ENCODE measurements around the gene TRAPPC12.
"Not testable (repeated sequence)": the region's sequence is repeated elsewhere in the genome, so short reads cannot be mapped to it uniquely, and the experiment has no call there.

Gene TRAPPC12

DNA sequence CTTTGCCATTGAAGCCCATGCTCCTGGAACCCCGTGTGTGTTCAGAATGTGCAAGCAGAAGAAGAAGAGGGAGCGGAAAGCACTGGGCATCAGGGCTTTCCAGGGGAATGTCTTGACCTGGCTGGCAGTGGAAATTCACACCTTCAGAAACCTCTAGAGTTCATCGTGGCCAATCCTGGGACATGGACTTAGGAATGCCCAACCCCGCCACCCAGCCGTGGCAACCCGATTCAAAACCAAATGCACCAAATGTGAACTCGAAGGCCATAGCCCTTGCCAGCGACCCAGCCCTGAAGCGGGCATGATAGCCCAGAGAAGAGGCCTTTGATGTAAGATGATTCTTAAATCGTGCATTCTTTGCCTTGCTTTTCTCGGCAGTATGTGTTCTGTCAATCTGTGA is 70.4 kb downstream of the TRAPPC12 start:
- Histone ChIP-seq H3K4me3 (replicated peaks; ENCODE audit: low read depth, low read length) (no peak overlapping the region), H3K36me3 (ENCODE audit: control insufficient read depth, insufficient read depth, low read length) (peaks cover 27% of the 10 kb centered on the region), H3K27me3 (replicated peaks; ENCODE audit: control insufficient read depth, insufficient read depth, low read length) (no peaks in the 10 kb centered on the region)
- TF ChIP-seq, protein P1, sequence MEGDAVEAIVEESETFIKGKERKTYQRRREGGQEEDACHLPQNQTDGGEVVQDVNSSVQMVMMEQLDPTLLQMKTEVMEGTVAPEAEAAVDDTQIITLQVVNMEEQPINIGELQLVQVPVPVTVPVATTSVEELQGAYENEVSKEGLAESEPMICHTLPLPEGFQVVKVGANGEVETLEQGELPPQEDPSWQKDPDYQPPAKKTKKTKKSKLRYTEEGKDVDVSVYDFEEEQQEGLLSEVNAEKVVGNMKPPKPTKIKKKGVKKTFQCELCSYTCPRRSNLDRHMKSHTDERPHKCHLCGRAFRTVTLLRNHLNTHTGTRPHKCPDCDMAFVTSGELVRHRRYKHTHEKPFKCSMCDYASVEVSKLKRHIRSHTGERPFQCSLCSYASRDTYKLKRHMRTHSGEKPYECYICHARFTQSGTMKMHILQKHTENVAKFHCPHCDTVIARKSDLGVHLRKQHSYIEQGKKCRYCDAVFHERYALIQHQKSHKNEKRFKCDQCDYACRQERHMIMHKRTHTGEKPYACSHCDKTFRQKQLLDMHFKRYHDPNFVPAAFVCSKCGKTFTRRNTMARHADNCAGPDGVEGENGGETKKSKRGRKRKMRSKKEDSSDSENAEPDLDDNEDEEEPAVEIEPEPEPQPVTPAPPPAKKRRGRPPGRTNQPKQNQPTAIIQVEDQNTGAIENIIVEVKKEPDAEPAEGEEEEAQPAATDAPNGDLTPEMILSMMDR (IDR thresholded peaks at IDR 0.05; ENCODE audit: insufficient read depth, low read length, poor library complexity, severe bottlenecking) = no peak
- no peak for DNase-seq (ENCODE audit: extremely low read depth, insufficient read length)

DNA sequence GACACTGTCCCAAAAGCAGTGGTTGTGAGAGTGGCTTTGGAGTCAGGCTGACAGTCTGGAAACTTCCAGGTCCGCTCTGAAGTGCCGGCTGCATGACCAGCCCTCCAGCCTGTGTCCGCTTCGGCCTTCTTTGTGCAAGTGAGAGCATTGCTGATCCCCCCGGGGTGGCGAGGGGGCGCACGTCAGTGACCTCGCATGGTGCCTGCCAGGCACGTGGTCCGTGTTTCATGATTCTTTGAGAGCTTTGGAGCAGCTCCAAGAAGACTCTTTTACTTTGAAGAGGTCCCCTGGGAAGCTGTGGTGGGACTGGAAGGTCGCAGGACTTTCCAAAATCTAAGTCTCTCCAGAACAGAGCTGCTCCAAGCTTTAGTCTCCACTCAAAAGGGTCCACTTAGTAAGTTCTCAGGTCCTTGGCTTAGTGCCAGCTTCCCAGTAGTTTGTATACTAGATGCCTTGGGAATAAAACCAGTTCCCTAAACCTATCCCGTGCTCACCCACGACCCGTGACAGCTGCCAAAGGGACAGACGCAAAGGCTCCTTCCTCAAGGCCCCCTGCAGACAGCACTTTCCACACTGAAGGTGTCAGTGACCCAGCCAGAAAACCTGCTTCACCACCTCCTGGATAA is 71.0 kb downstream of the TRAPPC12 start:
- DNase-seq (ENCODE audit: extremely low read depth, insufficient read length) = no peak
- Histone ChIP-seq H3K27me3 (replicated peaks; ENCODE audit: control insufficient read depth, insufficient read depth, low read length) (no peaks in the 10 kb centered on the region), H3K4me3 (replicated peaks; ENCODE audit: low read depth, low read length) (no peak overlapping the region), H3K36me3 (ENCODE audit: control insufficient read depth, insufficient read depth, low read length) (peaks cover 25% of the 10 kb centered on the region)
- TF ChIP-seq, protein P1 (IDR thresholded peaks at IDR 0.05; ENCODE audit: insufficient read depth, low read length, poor library complexity, severe bottlenecking) = no peak

DNA sequence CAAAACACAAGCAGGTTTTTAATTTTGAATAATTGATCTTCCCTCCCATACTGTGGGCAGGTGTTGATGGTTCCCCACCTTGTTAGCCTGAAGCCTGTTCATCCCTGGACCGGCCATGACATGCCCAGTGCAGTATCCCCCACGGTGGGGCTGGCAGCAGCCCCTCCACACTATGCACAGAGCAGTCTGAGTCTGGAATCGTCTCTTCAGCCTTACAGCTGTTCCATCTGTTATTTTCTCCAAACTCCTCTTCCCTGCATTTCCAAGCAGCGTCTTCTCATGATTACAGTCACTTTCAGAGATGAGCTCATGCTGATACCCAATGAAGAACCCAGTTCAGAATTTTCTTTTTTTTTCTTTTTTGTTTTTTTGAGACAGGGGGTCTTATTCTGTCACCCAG is 71.7 kb downstream of the TRAPPC12 start:
- no peaks in the 10 kb centered on the region for H3K27me3 ChIP-seq (replicated peaks; ENCODE audit: control insufficient read depth, insufficient read depth, low read length)
- H3K4me3 ChIP-seq (replicated peaks; ENCODE audit: low read depth, low read length) = no peak overlapping the region
- DNase-seq (ENCODE audit: extremely low read depth, insufficient read length) = no peak
- TF ChIP-seq, protein P1 (IDR thresholded peaks at IDR 0.05; ENCODE audit: insufficient read depth, low read length, poor library complexity, severe bottlenecking) = no peak
- H3K36me3 ChIP-seq (ENCODE audit: control insufficient read depth, insufficient read depth, low read length) = peaks cover 20% of the 10 kb centered on the region

DNA sequence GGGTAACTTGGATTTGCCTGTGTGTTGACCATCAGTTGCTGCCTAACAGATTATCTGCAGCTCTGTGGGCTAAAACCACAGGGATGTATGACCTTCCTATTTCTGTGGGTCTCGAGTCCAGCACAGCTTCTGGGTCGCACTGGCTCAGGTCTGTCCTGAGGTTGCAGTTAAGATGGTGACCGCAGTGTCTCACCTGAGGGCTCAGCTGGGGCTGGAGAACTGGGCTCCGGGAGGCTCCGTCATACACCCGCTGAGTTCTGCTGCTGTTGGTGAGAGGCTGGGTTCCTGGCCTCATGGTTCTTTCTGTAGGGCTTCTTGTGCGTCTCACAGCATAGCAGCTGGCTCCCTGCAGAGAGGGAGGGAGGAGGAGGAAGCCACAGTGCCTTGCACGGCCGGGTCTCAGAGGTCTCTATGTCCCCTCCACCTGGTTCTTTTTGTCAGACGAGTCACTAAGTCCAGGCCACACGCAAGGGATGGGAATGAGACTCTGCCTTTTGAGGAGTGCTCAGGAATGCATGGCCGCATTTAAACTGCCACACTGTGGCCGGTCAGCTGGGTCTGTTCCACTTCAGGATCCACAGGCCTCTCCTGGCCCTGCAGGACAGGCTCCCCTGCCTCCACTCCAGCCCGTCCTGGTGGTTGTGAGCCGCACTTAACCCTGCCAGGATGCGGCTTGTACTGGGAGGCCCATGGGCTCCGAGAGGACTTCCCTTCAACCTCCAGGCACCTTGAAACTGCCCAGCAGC is 72.6 kb downstream of the TRAPPC12 start:
- no peaks in the 10 kb centered on the region for H3K27me3 ChIP-seq (replicated peaks; ENCODE audit: control insufficient read depth, insufficient read depth, low read length)
- DNase-seq (ENCODE audit: extremely low read depth, insufficient read length) = no peak
- H3K4me3 ChIP-seq (replicated peaks; ENCODE audit: low read depth, low read length) = no peak overlapping the region
- H3K36me3 ChIP-seq (ENCODE audit: control insufficient read depth, insufficient read depth, low read length) = peaks cover 16% of the 10 kb centered on the region
- TF ChIP-seq, protein P1 (IDR thresholded peaks at IDR 0.05; ENCODE audit: insufficient read depth, low read length, poor library complexity, severe bottlenecking) = no peak

DNA sequence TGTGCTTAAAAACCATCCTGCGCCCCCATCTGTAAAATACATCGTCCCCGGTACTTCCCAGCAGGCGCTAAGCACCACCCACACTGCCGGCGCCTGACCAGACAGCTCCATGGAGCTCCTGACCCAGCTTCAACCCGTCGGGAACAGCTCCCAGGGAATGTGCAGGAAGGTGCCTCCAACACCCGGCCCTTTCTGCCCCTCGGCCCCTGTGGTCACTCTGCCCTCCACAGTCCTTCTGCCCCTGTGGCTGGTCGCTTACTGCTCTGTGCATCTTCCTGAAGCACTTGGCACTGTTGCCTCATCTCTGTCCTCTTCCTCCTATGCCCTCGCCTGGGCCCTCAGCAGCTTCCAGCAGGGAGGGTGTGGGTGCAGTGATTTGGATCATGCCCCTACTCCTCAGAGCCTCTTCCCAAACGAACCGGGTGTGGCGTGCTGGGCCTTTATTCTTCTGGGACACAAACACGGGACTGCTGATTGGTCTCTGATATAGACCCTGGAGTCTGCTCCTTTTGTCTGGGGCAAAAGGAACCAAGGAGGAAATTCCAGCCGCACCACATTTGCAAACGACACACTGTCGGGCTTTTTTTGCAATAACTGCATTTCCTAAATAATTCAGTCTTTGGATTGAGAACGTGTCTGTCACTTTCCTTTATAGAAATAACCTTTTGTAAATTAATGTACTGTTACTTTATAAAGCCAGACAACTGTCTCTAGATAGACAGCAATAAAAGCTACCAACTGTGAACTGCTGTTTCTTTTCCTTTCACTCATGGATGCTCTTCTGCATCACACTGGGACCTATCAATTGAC is 73.9 kb downstream of the TRAPPC12 start:
- Histone ChIP-seq H3K4me3 (replicated peaks; ENCODE audit: low read depth, low read length) (no peak overlapping the region), H3K27me3 (replicated peaks; ENCODE audit: control insufficient read depth, insufficient read depth, low read length) (no peaks in the 10 kb centered on the region), H3K36me3 (ENCODE audit: control insufficient read depth, insufficient read depth, low read length) (peaks cover 15% of the 10 kb centered on the region)
- TF ChIP-seq, protein P1 (IDR thresholded peaks at IDR 0.05; ENCODE audit: insufficient read depth, low read length, poor library complexity, severe bottlenecking) = no peak
- no peak for DNase-seq (ENCODE audit: extremely low read depth, insufficient read length)

DNA sequence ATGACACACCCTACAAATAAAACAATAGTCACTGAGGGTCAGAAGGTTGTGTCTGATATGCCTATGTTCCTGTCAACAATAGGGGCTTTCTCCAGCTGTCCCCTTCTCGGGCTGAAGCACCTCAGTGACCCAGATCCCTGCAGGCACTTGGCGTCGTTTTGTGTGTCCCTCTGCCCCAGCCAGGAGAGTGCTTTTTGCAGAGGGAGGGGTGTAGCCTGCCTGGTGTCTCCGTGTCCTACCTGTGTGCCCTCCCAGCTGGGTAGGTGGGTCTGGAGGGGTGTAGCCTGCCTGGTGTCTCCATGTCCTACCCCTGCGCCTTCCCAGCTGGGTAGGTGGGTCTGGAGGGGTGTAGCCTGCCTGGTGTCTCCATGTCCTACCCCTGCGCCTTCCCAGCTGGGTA is 74.5 kb downstream of the TRAPPC12 start:
- peaks cover 15% of the 10 kb centered on the region for H3K36me3 ChIP-seq (ENCODE audit: control insufficient read depth, insufficient read depth, low read length)
- not testable (repeated sequence) for H3K27me3 ChIP-seq (replicated peaks; ENCODE audit: control insufficient read depth, insufficient read depth, low read length); DNase-seq (ENCODE audit: extremely low read depth, insufficient read length); H3K4me3 ChIP-seq (replicated peaks; ENCODE audit: low read depth, low read length)

All from GM06990 (cell line).